H1 (cell line): ENCODE measurements around the gene DGCR8. TPM values are rescaled to one million over a fixed set of nuclear protein-coding genes. Genes with fewer than 3 reads are reported as not detected.

ENCODE experiments used
- CTCF ChIA-PET: fragments of 300-600 bp; sonication (Branson Sonifier 250); formaldehyde crosslinking; loops from one replicate; lab custom pipeline; 2021; ENCODE audit not compliant: partially characterized antibody; lab: Charles Lee
- POLR2A ChIA-PET: fragments of 300-600 bp; sonication (Branson Sonifier 250); formaldehyde crosslinking; loops from one replicate; lab custom pipeline; 2021; ENCODE audit warnings: inconsistent platforms; ENCODE audit not compliant: partially characterized antibody; lab: Charles Lee
- DNase-seq, 2 experiments: peaks; one replicate each; pipeline versions ENCODE4 v3.0.0 to v3.0.0-alpha.2; 2010 to 2022; ENCODE audit warnings: low spot score in 2 of 2, low read depth in 1 of 2, mixed read lengths in 1 of 2
- FAIRE-seq: peaks from 2 replicates; lab custom pipeline; 2011; peaks lifted over from hg19 to GRCh38; lab: Jason Lieb, UNC
- H2AFZ ChIP-seq: 2 replicates; pipeline ENCODE4 v1.8.1; 2012; ENCODE audit warnings: low read length, inconsistent platforms
- H2AK5ac ChIP-seq: 2 replicates; pipeline ENCODE4 v1.6.1; 2013; ENCODE audit warnings: low read depth, low read length
- H2BK120ac ChIP-seq: replicated peaks from 2 replicates; pipeline ENCODE3; 2013; ENCODE audit warnings: low read depth, low read length, inconsistent platforms
- H2BK12ac ChIP-seq: 2 replicates; pipeline ENCODE4 v1.6.1; 2013; ENCODE audit warnings: low read depth, low read length
- H2BK15ac ChIP-seq: 2 replicates; pipeline ENCODE4 v1.6.1; 2013; ENCODE audit warnings: low read length
- H2BK20ac ChIP-seq: 2 replicates; pipeline ENCODE4 v1.6.1; 2013; ENCODE audit warnings: low read length
- H2BK5ac ChIP-seq: 2 replicates; pipeline ENCODE4 v1.6.1; 2013; ENCODE audit warnings: low read depth, low read length
- H3K14ac ChIP-seq: 2 replicates; pipeline ENCODE4 v1.6.1; 2013; ENCODE audit warnings: inconsistent platforms; ENCODE audit not compliant: insufficient read length
- H3K18ac ChIP-seq: 2 replicates; pipeline ENCODE4 v1.6.1; 2013; ENCODE audit warnings: low read length; ENCODE audit errors: extremely low read depth
- H3K23ac ChIP-seq: 2 replicates; pipeline ENCODE4 v1.6.1; 2013; ENCODE audit warnings: inconsistent platforms; ENCODE audit not compliant: insufficient read length
- H3K23me2 ChIP-seq: 2 replicates; pipeline ENCODE4 v1.6.1; 2013; ENCODE audit warnings: low read depth, low read length
- H3K27ac ChIP-seq: 2 replicates; pipeline ENCODE4 v1.6.1; 2011; ENCODE audit warnings: low read depth, low read length, inconsistent platforms
- H3K27me3 ChIP-seq, 4 experiments: replicated peaks in 1 of 4; 1 replicate in 1 of 4; 2 replicates in 3 of 4; pipeline versions ENCODE4 v1.6.1 to v1.8.1; 2011 to 2013; ENCODE audit warnings: low read length in 3 of 4, mild to moderate bottlenecking in 3 of 4, inconsistent platforms in 2 of 4, mixed read lengths in 2 of 4, moderate library complexity in 1 of 4; ENCODE audit not compliant: control insufficient read depth in 3 of 4, insufficient read depth in 3 of 4; ENCODE audit errors: extremely low read depth in 1 of 4
- H3K36me3 ChIP-seq, 4 experiments: 2 replicates each; pipeline versions ENCODE4 v1.6.1 to v1.8.1; 2011 to 2013; ENCODE audit warnings: mild to moderate bottlenecking in 4 of 4, low read length in 3 of 4, moderate library complexity in 2 of 4, control low read depth in 1 of 4, inconsistent platforms in 1 of 4; ENCODE audit not compliant: insufficient read depth in 4 of 4, control insufficient read depth in 2 of 4
- H3K4ac ChIP-seq: replicated peaks from 2 replicates; pipeline ENCODE3; 2013; ENCODE audit warnings: low read length, low read depth, mixed read lengths, inconsistent platforms; ENCODE audit not compliant: insufficient read length
- H3K4me1 ChIP-seq, 4 experiments: replicated peaks in 1 of 4; 1 replicate in 1 of 4; 2 replicates in 3 of 4; pipeline versions ENCODE4 v1.6.1 to v1.8.1; 2011 to 2013; ENCODE audit warnings: low read length in 3 of 4, inconsistent platforms in 2 of 4, mixed read lengths in 1 of 4; ENCODE audit not compliant: insufficient read depth in 4 of 4, control insufficient read depth in 3 of 4
- H3K4me2 ChIP-seq, 2 experiments: 2 replicates each; pipeline versions ENCODE4 v1.6.1 to v1.8.1; 2011 to 2013; ENCODE audit warnings: low read depth in 2 of 2, low read length in 2 of 2, control low read depth in 1 of 2, inconsistent platforms in 1 of 2, mild to moderate bottlenecking in 1 of 2; ENCODE audit not compliant: insufficient read depth in 1 of 2
- H3K4me3 ChIP-seq, 4 experiments: fragments of 200-600, 300-600 bp in 1 of 4; sonication (generic), shearing (Covaris generic), sonication (Bioruptor Twin) in 1 of 4; 2 replicates each; pipeline versions ENCODE4 v1.5.1 to v1.8.1; 2011 to 2016; ENCODE audit warnings: low read length in 4 of 4, low read depth in 3 of 4, control low read depth in 2 of 4, inconsistent platforms in 2 of 4, mild to moderate bottlenecking in 2 of 4, mixed read lengths in 1 of 4, moderate library complexity in 1 of 4; ENCODE audit not compliant: insufficient read depth in 2 of 4; ENCODE audit errors: extremely low read depth in 1 of 4
- H3K56ac ChIP-seq: replicated peaks from 2 replicates; pipeline ENCODE3; 2013; ENCODE audit warnings: low read depth, mild to moderate bottlenecking, mixed read lengths, low read length, inconsistent platforms; ENCODE audit not compliant: insufficient read length
- H3K79me1 ChIP-seq: 2 replicates; pipeline ENCODE4 v1.6.1; 2013; ENCODE audit warnings: low read depth, low read length, control low read depth
- H3K79me2 ChIP-seq, 2 experiments: 2 replicates each; pipeline versions ENCODE4 v1.6.1 to v1.8.1; 2012 to 2013; ENCODE audit warnings: low read length in 2 of 2, mild to moderate bottlenecking in 2 of 2, inconsistent platforms in 1 of 2; ENCODE audit not compliant: insufficient read depth in 2 of 2, control insufficient read depth in 1 of 2
- H3K9ac ChIP-seq, 4 experiments: replicated peaks in 1 of 4; 1 replicate in 1 of 4; 2 replicates in 3 of 4; pipeline versions ENCODE4 v1.6.1 to v1.8.1; 2011 to 2013; ENCODE audit warnings: low read depth in 3 of 4, low read length in 3 of 4, control low read depth in 2 of 4, mild to moderate bottlenecking in 2 of 4, moderate library complexity in 2 of 4, inconsistent platforms in 1 of 4; ENCODE audit errors: extremely low read depth in 1 of 4
- H3K9me3 ChIP-seq, 2 experiments: 2 replicates each; pipeline versions ENCODE4 v1.6.1 to v1.8.1; 2012 to 2013; ENCODE audit warnings: mild to moderate bottlenecking in 2 of 2, moderate library complexity in 2 of 2, control low read depth in 1 of 2, inconsistent platforms in 1 of 2, low read depth in 1 of 2, low read length in 1 of 2, mixed read lengths in 1 of 2; ENCODE audit not compliant: insufficient read depth in 2 of 2
- H4K20me1 ChIP-seq, 2 experiments: replicated peaks in 1 of 2; 2 replicates each; pipeline versions ENCODE3 to v1.8.1; 2011 to 2013; ENCODE audit warnings: inconsistent platforms in 2 of 2, low read length in 2 of 2, mild to moderate bottlenecking in 1 of 2; ENCODE audit not compliant: insufficient read depth in 2 of 2, control insufficient read depth in 1 of 2
- H4K5ac ChIP-seq: 2 replicates; pipeline ENCODE4 v1.6.1; 2013; ENCODE audit warnings: low read length, low read depth, mixed read lengths, inconsistent platforms; ENCODE audit not compliant: insufficient read length
- H4K8ac ChIP-seq: 2 replicates; pipeline ENCODE4 v1.8.0; 2013; ENCODE audit warnings: mild to moderate bottlenecking, moderate library complexity, low read length, inconsistent platforms; ENCODE audit not compliant: insufficient read depth; ENCODE audit errors: extremely low read depth
- H4K91ac ChIP-seq: replicated peaks from 2 replicates; pipeline ENCODE3; 2013; ENCODE audit warnings: low read length, mixed read lengths, inconsistent platforms; ENCODE audit not compliant: insufficient read length
- POLR2A ChIP-seq, 2 experiments: IDR thresholded peaks; 1 replicate in 1 of 2; 2 replicates in 1 of 2; pipeline ENCODE4 v1.6.1; 2011; ENCODE audit warnings: low read depth in 2 of 2, low read length in 2 of 2, mild to moderate bottlenecking in 2 of 2; ENCODE audit errors: control extremely low read depth in 1 of 2
- POLR2AphosphoS5 ChIP-seq: IDR thresholded peaks from 2 replicates; pipeline ENCODE4 v1.6.1; 2011; ENCODE audit warnings: low read depth, low read length
- RXRA ChIP-seq: IDR thresholded peaks from 2 replicates; pipeline ENCODE4 v1.6.1; 2011; ENCODE audit warnings: low read depth, mild to moderate bottlenecking, low read length, moderate library complexity; ENCODE audit not compliant: insufficient read depth
- WGBS, 2 experiments: shearing (Covaris generic) in 1 of 2; methylation state at CpG; one replicate each; pipeline versions ENCODE4 v1.1.6 to v1.1.7; 2013 to 2015; ENCODE audit warnings: low lambda C conversion rate in 2 of 2, mixed read lengths in 2 of 2, inconsistent platforms in 1 of 2, low coverage in 1 of 2, missing lambda C conversion rate in 1 of 2; ENCODE audit not compliant: insufficient replicate concordance in 2 of 2, insufficient coverage in 1 of 2, insufficient read length in 1 of 2; ENCODE audit errors: extremely low coverage in 1 of 2, missing lambda C conversion rate in 1 of 2; 5-methylcytosine and 5-hydroxymethylcytosine counted together
- polyA plus RNA-seq, 7 experiments: library from polyadenylated mRNA; depleted of rRNA in 3 of 7; stranded (reverse) in 5 of 7; unstranded in 2 of 7; fragments of >200 nt in 5 of 7; fragments of 200-250 nt in 2 of 7; gene quantifications; 1 replicate in 5 of 7; 2 replicates in 1 of 7; 4 replicates in 1 of 7; pipeline versions ENCODE4 v1.2.1 to v1.2.3, GENCODE V29; 2011 to 2013; ENCODE audit warnings: missing spikeins in 2 of 7, mixed read lengths in 2 of 7
- total RNA-seq: library from RNA; stranded (reverse); fragmentation: NEBNext Ultra II Directional; extraction: Animal tissue kit (Norgen Biotek cat#: 25700); gene quantifications from 2 replicates; pipeline ENCODE4 v1.2.1, GENCODE V29; 2021

The DGCR8 gene
- total and polyA plus RNA-seq, 2 of the 8 experiments (the other 6 are each of a cell fraction or from before 2014, with no cell fraction given), result 23.7 to 43.7 TPM

- Histone ChIP-seq H3K4me3 (no peak overlapping the region), H3K4me2 (no peak overlapping the region), H2AK5ac (no peak overlapping the region), H2BK12ac (no peak overlapping the region), H2BK5ac (no peak overlapping the region), H3K23ac (no peak overlapping the region), H2BK120ac (no peak overlapping the region), H3K9me3 (no peaks in the 10 kb centered on the region), H2BK15ac (no peak overlapping the region), H4K5ac (no peak overlapping the region), H3K79me2 (peaks cover 7 to 21% of the 10 kb centered on the region in 2 experiments; a peak in 3 of 4 replicates), H4K91ac (no peak overlapping the region), H3K14ac (no peak overlapping the region), H3K56ac (no peak overlapping the region), H3K23me2 (peaks cover 11% of the 10 kb centered on the region; the same call in 1 of the 2 replicates), H3K27me3 (no peaks in the 10 kb centered on the region; a peak in 2 of 7 replicates), H2AFZ (no peak overlapping the region), H4K20me1 (peaks cover 30 to 45% of the 10 kb centered on the region in 2 experiments), H3K18ac (no peak overlapping the region), H2BK20ac (no peak overlapping the region), H3K27ac (no peak overlapping the region), H3K79me1 (peaks cover 6% of the 10 kb centered on the region), H3K36me3 (peaks cover 29 to 48% (median 37%) of the 10 kb centered on the region in 4 experiments), H4K8ac (peak overlapping the region; percentile 20; the same call in 1 of the 2 replicates), H3K9ac (no peak overlapping the region; a peak in 1 of 7 replicates), H3K4me1 (peaks cover 0 to 7% (median 2%) of the 10 kb centered on the region in 4 experiments; a peak in 4 of 7 replicates), H3K4ac (no peak overlapping the region)
- CTCF ChIA-PET, result interaction anchor here (0.8 kb wide), 1 partner anchor 11 kb away, joined by 3 read pairs; the partner anchor contains the start of gene RANBP1
- DNase-seq (no peak), FAIRE-seq (no peak)
- 96% methylated on average over 15 of the region's 15 CpGs; no CpG with 5 or more reads in 1 of the 2 experiments for WGBS, 2 experiments
- TF ChIP-seq POLR2AphosphoS5 (peak; percentile 77; the same call in 1 of the 2 replicates), POLR2A (IDR thresholded peaks at IDR 0.05; ENCODE audit: control extremely low read depth in 1 of 2, low read depth in 2 of 2, low read length in 2 of 2) (peak in 1 of 2 experiments; percentile 52; a peak in 1 of 3 replicates), RXRA (no peak)
- POLR2A ChIA-PET, result interaction anchor here (0.7 to 8.3 kb wide), 14 partner anchors 9 to 159 kb away, joined by 3 to 223 read pairs (median 5); partner anchors contain the start of genes DGCR8, RANBP1 and TRMT2A
Measured at GRCh38 chr22:20127318-20127868, 47.4 kb downstream of the DGCR8 start.
